GM12891 (cell line): ENCODE results near the gene TPGS1. TPM values are rescaled to one million over a fixed set of nuclear protein-coding genes. Genes with fewer than 3 reads are reported as not detected.

ENCODE experiments used
- DNase-seq: peaks from one replicate; pipeline ENCODE4 v3.0.0; 2011; ENCODE audit warnings: low spot score; ENCODE audit not compliant: insufficient read length
- FAIRE-seq: peaks from 2 replicates; lab custom pipeline; 2011; peaks lifted over from hg19 to GRCh38; lab: Jason Lieb, UNC
- PAX5 ChIP-seq: IDR thresholded peaks from 2 replicates; pipeline ENCODE4 v1.6.1; 2011; ENCODE audit warnings: low read length, moderate library complexity, mild to moderate bottlenecking; ENCODE audit not compliant: insufficient read depth, severe bottlenecking
- POLR2A ChIP-seq: IDR thresholded peaks from 2 replicates; pipeline ENCODE4 v1.6.1; 2011; ENCODE audit warnings: low read depth, low read length, control low read depth
- POLR2AphosphoS5 ChIP-seq: IDR thresholded peaks from 2 replicates; pipeline ENCODE4 v1.6.1; 2011; ENCODE audit warnings: low read depth, low read length, control low read depth
- POU2F2 ChIP-seq: IDR thresholded peaks from 2 replicates; pipeline ENCODE4 v1.6.1; 2011; ENCODE audit warnings: low read depth, mild to moderate bottlenecking, control low read depth, low read length, moderate library complexity
- SPI1 ChIP-seq: IDR thresholded peaks from 2 replicates; pipeline ENCODE4 v1.6.1; 2011; ENCODE audit warnings: low read depth, low read length, control low read depth
- TAF1 ChIP-seq: IDR thresholded peaks from 2 replicates; pipeline ENCODE4 v1.6.1; 2011; ENCODE audit warnings: low read depth, low read length, control low read depth
- polyA plus RNA-seq: library from polyadenylated mRNA; unstranded; fragments of >200 nt; gene quantifications from one replicate; pipeline ENCODE4 v1.2.1, GENCODE V29; 2012; ENCODE audit warnings: low read depth, missing spikeins, inconsistent platforms; ENCODE audit not compliant: missing spikeins

The TPGS1 gene, protein sequence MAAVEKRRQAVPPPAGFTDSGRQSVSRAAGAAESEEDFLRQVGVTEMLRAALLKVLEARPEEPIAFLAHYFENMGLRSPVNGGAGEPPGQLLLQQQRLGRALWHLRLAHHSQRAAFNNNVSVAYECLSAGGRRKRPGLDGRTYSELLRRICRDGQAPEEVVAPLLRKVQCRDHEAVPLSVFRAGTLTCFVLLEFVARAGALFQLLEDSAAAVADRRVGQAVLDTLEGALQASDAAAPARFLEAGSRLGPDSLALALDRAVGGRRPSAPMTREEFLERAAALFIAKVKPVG
- 5.4 TPM for polyA plus RNA-seq

DNA sequence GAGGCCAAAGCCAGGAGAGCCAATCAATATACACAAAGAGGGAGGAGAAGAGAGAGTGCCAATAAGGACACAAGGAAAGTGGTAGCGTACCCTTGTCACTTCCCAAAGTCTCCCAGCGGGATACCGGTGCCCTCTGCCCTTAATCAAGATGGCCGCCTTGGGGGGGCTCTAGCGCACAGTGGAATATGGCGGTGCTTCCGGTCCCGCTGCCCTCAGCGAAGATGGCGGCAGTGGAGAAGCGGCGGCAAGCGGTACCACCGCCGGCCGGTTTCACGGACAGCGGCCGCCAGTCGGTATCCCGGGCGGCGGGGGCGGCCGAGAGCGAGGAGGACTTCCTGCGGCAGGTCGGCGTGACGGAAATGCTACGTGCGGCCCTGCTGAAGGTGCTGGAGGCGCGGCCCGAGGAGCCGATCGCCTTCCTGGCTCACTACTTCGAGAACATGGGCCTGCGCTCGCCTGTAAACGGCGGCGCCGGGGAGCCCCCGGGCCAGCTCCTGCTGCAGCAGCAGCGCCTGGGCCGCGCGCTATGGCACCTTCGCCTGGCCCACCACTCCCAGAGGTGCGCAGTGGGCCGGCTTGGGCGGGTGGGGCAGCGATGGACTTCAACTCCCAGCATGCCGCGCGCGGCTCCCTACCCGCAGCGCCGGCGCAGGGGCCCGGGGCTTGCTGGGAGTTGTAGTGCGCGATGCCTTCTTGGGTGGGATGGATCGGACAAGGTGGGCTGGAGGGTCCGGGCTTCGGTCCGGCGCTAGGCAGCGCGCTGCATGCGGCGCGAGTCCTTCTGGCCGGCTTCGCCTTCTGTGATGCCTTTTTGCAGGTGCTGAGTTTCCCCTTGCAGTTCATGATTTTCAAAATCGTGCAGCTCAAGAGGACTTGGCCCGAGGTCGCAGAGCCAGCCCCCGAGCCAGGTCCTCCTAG, at the start of gene TPGS1:
Gene TPGS1, plus strand, starts transcription at position 212 of the 918 bp plus-strand sequence. Its CDS starts 10 bp downstream, at position 222.
- TF ChIP-seq POLR2AphosphoS5 (peak; percentile 14; the same call in 1 of the 2 replicates), PAX5 (no peak), SPI1 (no peak), POLR2A (peak; percentile 71), TAF1 (peak; percentile 85), POU2F2 (no peak; the same call in 1 of the 2 replicates)
- DNase-seq = peak; percentile 78
- FAIRE-seq = no peak

DNA sequence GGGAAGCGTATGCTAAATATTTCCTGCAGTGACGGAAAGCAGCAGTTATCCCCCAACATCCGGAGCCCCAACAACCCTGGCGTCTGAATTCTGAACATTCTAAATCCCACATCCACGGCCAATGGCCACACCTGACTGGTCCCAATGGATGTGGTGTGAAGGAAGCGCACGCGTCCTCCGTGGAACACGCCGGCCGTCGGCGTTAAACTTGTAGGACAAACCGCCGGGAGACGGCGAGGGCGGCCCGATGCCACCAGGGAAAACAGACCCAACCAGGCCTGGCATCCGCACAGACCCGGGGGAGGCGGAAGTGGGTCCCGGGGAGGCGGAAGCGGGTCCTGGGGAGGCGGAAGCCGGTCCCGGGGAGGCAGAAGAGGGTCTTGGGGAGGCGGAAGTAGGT, 49.7 kb upstream of the TPGS1 start:
- TF ChIP-seq POLR2A = no peak
- TF ChIP-seq PAX5 = no peak
- TF ChIP-seq POLR2AphosphoS5 = no peak
- no peak for TF ChIP-seq POU2F2
- TF ChIP-seq TAF1 = no peak
- TF ChIP-seq SPI1 = no peak
- FAIRE-seq = no peak
- DNase-seq = no peak

DNA sequence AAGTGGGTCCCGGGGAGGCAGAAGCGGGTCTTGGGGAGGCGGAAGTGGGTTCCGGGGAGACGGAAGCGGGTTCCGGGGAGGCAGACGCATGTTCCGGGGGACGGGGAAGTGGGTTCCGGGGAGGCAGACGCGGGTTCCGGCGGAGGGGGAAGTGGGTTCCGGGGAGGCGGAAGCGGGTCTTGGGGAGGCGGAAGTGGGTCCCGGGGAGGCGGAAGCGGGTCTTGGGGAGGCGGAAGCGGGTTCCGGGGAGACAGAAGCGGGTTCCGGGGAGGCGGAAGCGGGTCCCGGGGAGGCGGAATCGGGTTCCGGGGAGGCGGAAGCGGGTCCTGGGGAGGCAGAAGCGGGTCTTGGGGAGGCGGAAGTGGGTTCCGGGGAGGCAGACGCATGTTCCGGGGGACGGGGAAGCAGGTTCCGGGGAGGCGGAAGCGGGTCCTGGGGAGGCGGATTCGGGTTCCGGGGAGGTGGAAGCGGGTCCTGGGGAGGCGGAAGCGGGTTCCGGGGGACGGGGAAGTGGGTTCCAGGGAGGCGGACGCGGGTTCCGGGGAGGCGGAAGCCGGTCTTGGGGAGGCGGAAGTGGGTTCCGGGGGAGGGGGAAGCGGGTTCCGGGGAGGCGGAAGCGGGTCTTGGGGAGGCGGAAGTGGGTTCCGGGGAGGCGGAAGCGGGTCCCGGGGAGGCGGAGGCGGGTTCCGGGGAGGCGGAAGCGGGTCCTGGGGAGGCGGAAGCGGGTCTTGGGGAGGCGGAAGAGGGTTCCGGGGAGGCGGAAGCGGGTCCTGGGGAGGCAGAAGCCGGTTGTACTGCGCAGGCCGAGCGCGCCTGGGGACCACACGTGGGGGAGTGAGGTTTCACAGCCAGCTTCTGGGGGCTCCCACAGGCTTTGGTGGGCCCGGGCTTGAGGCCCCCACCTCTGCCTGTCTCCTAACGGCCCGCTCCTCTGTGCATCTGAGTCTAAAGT, 48.9 kb upstream of the TPGS1 start:
- FAIRE-seq (no peak), DNase-seq (no peak)
- TF ChIP-seq POLR2A = no peak
- no peak for TF ChIP-seq SPI1
- TF ChIP-seq POLR2AphosphoS5 = no peak

DNA sequence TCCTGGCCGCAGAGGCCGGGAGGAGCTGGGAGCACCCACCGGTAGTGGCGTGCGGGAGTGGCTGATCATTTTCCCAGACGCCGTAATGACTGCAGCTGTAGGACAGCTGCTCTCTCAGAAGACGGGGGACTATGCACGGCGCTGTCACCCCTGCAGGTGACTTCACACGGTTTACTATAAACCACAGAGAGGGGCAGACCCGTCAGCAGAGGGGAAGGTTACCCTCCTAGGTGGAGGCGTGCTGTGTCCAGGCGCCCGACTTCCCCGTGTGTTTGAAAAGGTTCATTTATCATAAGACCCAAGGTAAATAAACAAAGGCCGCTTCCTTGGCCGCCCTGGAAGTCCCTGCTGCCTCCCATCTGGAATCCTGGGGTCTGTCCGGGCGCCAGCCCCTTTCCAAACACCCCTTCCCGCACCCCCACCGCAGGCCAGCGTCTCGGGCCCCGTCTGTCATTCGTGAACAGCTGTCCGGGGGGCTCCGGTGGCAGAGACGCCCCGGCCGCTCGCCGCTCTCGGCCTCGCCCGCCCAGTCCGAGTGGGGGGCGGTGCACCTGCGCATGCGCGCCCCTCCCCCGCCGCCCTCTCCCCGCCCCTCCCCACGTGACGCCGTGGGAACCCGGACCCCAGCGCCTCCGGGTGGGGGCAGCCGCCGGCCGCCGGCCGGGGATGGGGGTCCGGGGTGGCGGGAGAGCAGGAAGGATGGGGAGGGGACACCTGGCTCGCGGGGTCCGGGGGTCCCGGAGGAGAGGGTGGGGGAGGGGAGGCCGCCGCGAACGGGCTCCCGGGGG, 47.4 kb upstream of the TPGS1 start:
- FAIRE-seq (no peak), DNase-seq (no peak)
- no peak for TF ChIP-seq TAF1
- TF ChIP-seq PAX5 = no peak
- TF ChIP-seq SPI1 = no peak
- no peak for TF ChIP-seq POLR2AphosphoS5
- no peak for TF ChIP-seq POLR2A
- TF ChIP-seq POU2F2 = no peak

DNA sequence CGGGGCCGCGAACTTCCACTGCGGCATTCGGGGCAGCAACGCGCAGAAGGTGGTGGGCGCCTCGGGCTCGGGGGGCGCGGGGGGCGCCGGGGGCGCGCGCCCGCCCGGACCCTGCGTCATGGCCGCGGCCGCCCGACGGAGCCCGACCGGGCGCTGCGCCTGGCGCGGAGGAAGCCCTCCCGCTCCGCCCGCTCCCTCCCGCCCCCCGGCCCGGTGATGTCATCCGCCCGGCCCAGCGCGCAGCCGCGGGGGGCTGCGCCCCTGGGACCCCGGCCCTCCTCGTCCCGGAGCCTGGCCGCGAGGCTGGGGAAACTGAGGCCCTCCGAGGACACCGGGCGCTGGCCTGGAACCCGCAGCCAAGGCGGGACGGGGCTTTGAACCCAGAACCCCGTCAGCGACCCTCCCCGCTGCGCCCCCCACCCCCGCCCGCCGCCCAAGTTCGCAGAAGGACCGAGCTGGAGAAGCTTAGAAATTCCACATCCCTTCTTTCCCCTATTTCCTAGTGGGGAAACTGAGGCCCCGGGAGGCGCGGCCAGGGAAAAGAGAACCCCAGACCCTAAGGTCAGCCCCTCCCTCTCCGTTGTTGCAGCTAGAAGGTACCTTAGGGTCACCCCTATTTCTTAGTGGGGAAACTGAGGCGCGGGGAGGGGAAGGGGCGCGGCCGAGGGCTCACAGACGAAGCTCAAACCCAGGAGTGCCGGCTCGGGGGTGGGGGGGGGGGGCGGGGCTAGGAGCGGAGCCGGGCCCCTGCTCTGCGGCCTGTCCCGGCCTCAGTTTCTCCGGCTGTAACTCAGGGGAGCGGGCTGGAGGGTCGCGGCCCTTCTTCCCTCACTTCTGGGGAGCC, 46.2 kb upstream of the TPGS1 start, which contains the start of gene SHC2:
Gene SHC2, minus strand, starts transcription at position 157 of the 844 bp plus-strand sequence. Its CDS starts 37 bp downstream, at position 120.
- no peak for DNase-seq
- TF ChIP-seq PAX5 (no peak), POLR2AphosphoS5 (no peak), POU2F2 (no peak), TAF1 (no peak), SPI1 (no peak), POLR2A (no peak)
- no peak for FAIRE-seq

DNA sequence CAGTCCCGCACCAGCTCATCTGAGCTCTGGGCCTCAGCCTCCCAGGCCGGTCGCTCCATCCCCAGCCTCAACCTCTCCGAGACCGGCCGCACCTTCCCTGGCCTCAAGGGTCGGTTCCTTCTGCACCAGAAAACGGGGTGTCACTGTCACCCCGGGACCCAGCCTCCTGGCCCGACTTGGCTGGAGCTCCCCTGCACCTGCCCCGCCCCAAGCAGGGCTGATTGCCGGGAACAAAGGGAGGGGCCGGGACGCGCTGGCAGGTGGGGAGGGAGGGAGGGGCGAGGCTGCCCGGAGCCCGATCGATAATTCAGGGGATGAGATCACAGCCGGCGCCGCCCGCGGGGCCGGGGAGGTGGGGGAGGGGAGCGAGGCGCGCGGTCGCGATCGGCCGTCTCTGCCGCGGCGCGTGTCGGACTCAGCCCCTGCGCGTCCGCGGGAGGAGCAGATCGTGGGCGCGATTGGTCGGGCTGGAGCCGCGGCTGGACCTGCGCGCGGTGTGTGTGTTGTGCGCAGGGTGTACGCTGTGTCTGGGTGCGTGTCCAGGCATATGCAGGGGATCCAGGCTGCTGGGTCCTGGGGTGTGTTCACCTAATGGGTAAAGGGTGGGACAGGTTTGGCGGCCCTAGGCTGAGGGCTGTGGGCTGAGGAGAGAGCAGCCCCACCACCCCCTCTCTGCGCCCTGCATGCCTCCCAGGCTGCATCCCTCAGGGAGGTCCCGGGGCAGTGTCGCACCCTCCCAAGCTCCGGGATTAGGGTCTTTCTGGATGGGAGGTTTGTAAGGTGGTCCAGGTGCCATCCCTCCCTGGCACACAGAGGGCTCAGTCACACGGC, 45.4 kb upstream of the TPGS1 start:
- DNase-seq (no peak), FAIRE-seq (no peak)
- no peak for TF ChIP-seq POLR2A
- TF ChIP-seq PAX5 = no peak
- no peak for TF ChIP-seq POLR2AphosphoS5

DNA sequence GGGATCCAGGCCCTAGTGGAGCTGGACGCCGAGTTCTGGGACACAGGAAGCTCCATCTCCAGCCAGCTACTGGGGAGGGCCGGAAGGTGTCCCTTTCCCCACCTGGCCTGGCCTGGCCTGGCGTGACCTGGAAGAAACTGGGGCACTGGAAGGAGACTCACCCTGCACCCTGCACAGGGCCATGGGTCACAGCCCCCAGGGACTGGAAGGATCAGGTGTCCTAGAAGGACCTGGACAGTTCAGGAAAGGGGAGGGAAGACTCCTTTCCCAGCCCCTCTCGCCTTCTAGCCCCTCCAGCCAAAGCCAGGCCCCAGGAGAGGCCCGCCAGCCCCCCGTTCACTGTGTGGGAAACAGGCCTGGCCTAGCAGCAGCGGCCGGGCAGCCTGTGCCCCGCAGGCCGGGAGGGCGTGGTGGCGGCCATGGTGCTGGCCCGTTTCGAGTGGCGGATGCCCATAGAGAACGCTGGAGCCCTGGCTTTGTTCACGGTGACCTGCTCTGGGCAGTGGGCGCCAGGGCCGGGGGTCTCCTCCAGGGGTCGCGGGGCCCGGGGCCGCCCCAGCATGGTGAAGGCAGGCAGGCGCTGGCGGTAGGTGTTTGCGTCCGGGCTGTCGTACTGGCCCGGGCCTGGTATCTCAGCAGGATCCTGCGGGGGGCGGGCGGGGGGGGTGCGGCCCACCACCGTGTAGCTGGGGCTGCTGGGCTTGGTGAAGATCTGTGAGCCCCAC, 43.7 kb upstream of the TPGS1 start:
- DNase-seq (no peak), FAIRE-seq (no peak)
- no peak for TF ChIP-seq POU2F2
- TF ChIP-seq POLR2AphosphoS5 = no peak
- no peak for TF ChIP-seq TAF1
- TF ChIP-seq POLR2A = no peak
- TF ChIP-seq PAX5 = no peak
- TF ChIP-seq SPI1 = no peak
